C4-2B (cell line): ENCODE data around the gene IL12RB2.

Experiments
- H3K27ac ChIP-seq: fragments of 450-650 bp; 2 replicates; pipeline ENCODE4 v1.5.1; 2017
- CTCF ChIP-seq: fragments of 450-650 bp; conservative IDR thresholded peaks from 2 replicates; pipeline ENCODE4 v1.5.1; 2017; ENCODE audit warnings: mild to moderate bottlenecking
- ZFX ChIP-seq: fragments of 450-650 bp; IDR thresholded peaks from 2 replicates; pipeline ENCODE4 v1.6.1; 2017

Gene IL12RB2

GRCh38 chr1:67313934-67314671 is 6.4 kb downstream of the IL12RB2 start:
- H3K27ac ChIP-seq, result no peak overlapping the region
- TF ChIP-seq CTCF, result no peak
- no peak for TF ChIP-seq ZFX

GRCh38 chr1:67314696-67315095 is 7.0 kb downstream of the IL12RB2 start:
- no peak overlapping the region for H3K27ac ChIP-seq
- TF ChIP-seq ZFX (no peak), CTCF (no peak)

DNA sequence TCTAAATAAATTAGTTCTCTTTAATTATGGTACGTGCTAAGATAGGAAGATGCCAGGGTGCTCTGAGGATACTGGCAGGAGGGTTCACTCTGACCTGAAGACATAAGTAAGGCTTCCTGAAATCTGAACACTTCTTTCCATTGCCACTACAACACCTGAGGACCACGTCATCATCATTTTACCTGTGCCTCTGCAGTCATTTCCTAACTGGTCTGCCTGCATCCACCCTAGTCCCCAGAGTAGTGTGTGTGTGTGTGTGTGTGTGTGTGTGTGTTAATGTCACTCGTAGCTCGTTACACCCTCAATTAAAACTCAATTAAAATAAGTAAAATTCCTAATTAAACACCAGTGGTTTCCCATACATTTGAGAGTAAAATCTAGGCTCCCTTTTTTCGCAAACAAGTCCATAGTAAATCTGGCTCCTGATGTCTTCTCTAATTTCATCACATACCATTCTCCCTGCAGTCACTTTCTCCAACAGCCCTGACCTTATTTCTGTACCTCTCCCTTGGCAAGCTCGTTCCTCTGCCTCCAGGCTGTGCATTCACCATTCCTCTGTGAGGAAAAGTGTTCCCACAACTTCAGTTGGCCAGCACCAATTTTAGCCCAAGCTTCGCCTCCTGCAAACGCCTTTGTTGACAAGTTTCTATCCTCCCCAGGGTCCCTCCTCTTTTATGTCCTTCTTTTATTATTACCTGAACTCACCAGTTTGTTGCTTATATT is 8.7 kb downstream of the IL12RB2 start:
- TF ChIP-seq ZFX, result no peak
- no peak for TF ChIP-seq CTCF
- H3K27ac ChIP-seq, result no peak overlapping the region

GRCh38 chr1:67316918-67317317 is 9.2 kb downstream of the IL12RB2 start:
- H3K27ac ChIP-seq, result no peak overlapping the region
- TF ChIP-seq CTCF (no peak), ZFX (no peak)

GRCh38 chr1:67317803-67318202 is 10.1 kb downstream of the IL12RB2 start:
- no peak for TF ChIP-seq ZFX
- no peak for TF ChIP-seq CTCF
- H3K27ac ChIP-seq, result no peak overlapping the region

GRCh38 chr1:67322442-67322841 is 14.8 kb downstream of the IL12RB2 start:
- TF ChIP-seq CTCF (no peak), ZFX (no peak)
- no peak overlapping the region for H3K27ac ChIP-seq

- TF ChIP-seq ZFX (no peak), CTCF (no peak)
Measured at GRCh38 chr1:67323087-67323486, 15.4 kb downstream of the IL12RB2 start.

More at GRCh38 chr1:67323087-67323486, 15.4 kb downstream of the IL12RB2 start:
- H3K27ac ChIP-seq, result no peak overlapping the region
